HEK293 (cell line): ENCODE measurements around the gene ATP5F1B.

Experiments
- ATF2 ChIP-seq: fragments of 450-650 bp; formaldehyde crosslinking; IDR thresholded peaks from 2 replicates; pipeline ENCODE4 v1.5.1; 2016; ENCODE audit warnings: missing biosample characterization, missing genetic modification characterization, low read depth
- CTCF ChIP-seq: fragments of 450-650 bp; formaldehyde crosslinking; IDR thresholded peaks from 2 replicates; pipeline ENCODE4 v1.5.1; 2016; ENCODE audit warnings: missing biosample characterization, missing genetic modification characterization
- GLIS1 ChIP-seq: fragments of 450-650 bp; formaldehyde crosslinking; IDR thresholded peaks from 2 replicates; pipeline ENCODE4 v1.5.1; 2016; ENCODE audit warnings: missing biosample characterization, missing genetic modification characterization
- HOXD13 ChIP-seq: sonication (generic); formaldehyde crosslinking; IDR thresholded peaks from 2 replicates; pipeline ENCODE4 v1.8.0; 2022; ENCODE audit warnings: missing genetic modification reagents, borderline replicate concordance
- KLF9 ChIP-seq: fragments of 450-650 bp; formaldehyde crosslinking; IDR thresholded peaks from 2 replicates; pipeline ENCODE4 v1.5.1; 2016; ENCODE audit warnings: missing biosample characterization, missing genetic modification characterization, low read depth
- OSR2 ChIP-seq: fragments of 450-650 bp; formaldehyde crosslinking; IDR thresholded peaks from 2 replicates; pipeline ENCODE4 v1.5.1; 2016; ENCODE audit warnings: missing biosample characterization, missing genetic modification characterization
- PBX3 ChIP-seq: sonication (generic); formaldehyde crosslinking; IDR thresholded peaks from 2 replicates; pipeline ENCODE4 v1.8.1; 2022; ENCODE audit warnings: mild to moderate bottlenecking, moderate library complexity, missing genetic modification reagents
- RBAK ChIP-seq: fragments of 450-650 bp; formaldehyde crosslinking; IDR thresholded peaks from 2 replicates; pipeline ENCODE4 v1.5.1; 2016; ENCODE audit warnings: missing biosample characterization, missing genetic modification characterization
- SALL2 ChIP-seq: fragments of 450-650 bp; formaldehyde crosslinking; IDR thresholded peaks from 2 replicates; pipeline ENCODE4 v1.5.0; 2017; ENCODE audit warnings: missing biosample characterization, mild to moderate bottlenecking, missing genetic modification characterization, borderline replicate concordance
- SP7 ChIP-seq: fragments of 450-650 bp; formaldehyde crosslinking; IDR thresholded peaks from 2 replicates; pipeline ENCODE4 v1.5.1; 2016; ENCODE audit warnings: missing biosample characterization, missing genetic modification characterization
- WT1 ChIP-seq: fragments of 450-650 bp; formaldehyde crosslinking; IDR thresholded peaks from 2 replicates; pipeline ENCODE4 v1.5.1; 2016; ENCODE audit warnings: missing biosample characterization, missing genetic modification characterization
- ZFP69B ChIP-seq: fragments of 450-650 bp; formaldehyde crosslinking; IDR thresholded peaks from 2 replicates; pipeline ENCODE4 v1.5.1; 2016; ENCODE audit warnings: missing biosample characterization, missing genetic modification characterization
- ZIC2 ChIP-seq: fragments of 450-650 bp; formaldehyde crosslinking; IDR thresholded peaks from 2 replicates; pipeline ENCODE4 v1.5.1; 2016; ENCODE audit warnings: missing biosample characterization, missing genetic modification characterization
- ZNF157 ChIP-seq: fragments of 450-650 bp; formaldehyde crosslinking; IDR thresholded peaks from 2 replicates; pipeline ENCODE4 v1.5.1; 2016; ENCODE audit warnings: missing biosample characterization, missing genetic modification characterization
- ZNF211 ChIP-seq: fragments of 450-650 bp; formaldehyde crosslinking; IDR thresholded peaks from 2 replicates; pipeline ENCODE4 v1.5.1; 2016; ENCODE audit warnings: low read depth, missing biosample characterization, missing genetic modification characterization
- ZNF214 ChIP-seq: fragments of 450-650 bp; formaldehyde crosslinking; IDR thresholded peaks from 2 replicates; pipeline ENCODE4 v1.5.1; 2017; ENCODE audit warnings: missing biosample characterization, mild to moderate bottlenecking, missing genetic modification characterization, borderline replicate concordance
- ZNF223 ChIP-seq: fragments of 450-650 bp; formaldehyde crosslinking; IDR thresholded peaks from 2 replicates; pipeline ENCODE4 v1.5.1; 2016; ENCODE audit warnings: missing biosample characterization, missing genetic modification characterization
- ZNF324 ChIP-seq: fragments of 450-650 bp; formaldehyde crosslinking; IDR thresholded peaks from 2 replicates; pipeline ENCODE4 v1.5.1; 2016; ENCODE audit warnings: missing biosample characterization, missing genetic modification characterization
- ZNF433 ChIP-seq: fragments of 450-650 bp; formaldehyde crosslinking; IDR thresholded peaks from 2 replicates; pipeline ENCODE4 v1.5.1; 2016; ENCODE audit warnings: missing biosample characterization, missing genetic modification characterization, low read depth
- ZNF48 ChIP-seq: fragments of 450-650 bp; formaldehyde crosslinking; IDR thresholded peaks from 2 replicates; pipeline ENCODE4 v1.5.1; 2016; ENCODE audit warnings: missing biosample characterization, missing genetic modification characterization
- ZNF488 ChIP-seq: fragments of 450-650 bp; formaldehyde crosslinking; IDR thresholded peaks from 2 replicates; pipeline ENCODE4 v1.5.1; 2016; ENCODE audit warnings: missing biosample characterization, missing genetic modification characterization
- ZNF518A ChIP-seq: fragments of 450-650 bp; formaldehyde crosslinking; conservative IDR thresholded peaks from 2 replicates; pipeline ENCODE4 v1.5.1; 2016; ENCODE audit warnings: low read depth, missing biosample characterization, missing genetic modification characterization
- ZNF521 ChIP-seq: fragments of 450-650 bp; formaldehyde crosslinking; IDR thresholded peaks from 2 replicates; pipeline ENCODE4 v1.5.1; 2017; ENCODE audit warnings: missing biosample characterization, mild to moderate bottlenecking, missing genetic modification characterization
- ZNF530 ChIP-seq: fragments of 450-650 bp; formaldehyde crosslinking; IDR thresholded peaks from 2 replicates; pipeline ENCODE4 v1.5.1; 2016; ENCODE audit warnings: low read depth, missing biosample characterization, missing genetic modification characterization
- ZNF843 ChIP-seq: fragments of 450-650 bp; formaldehyde crosslinking; IDR thresholded peaks from 2 replicates; pipeline ENCODE4 v1.5.1; 2016; ENCODE audit warnings: missing biosample characterization, missing genetic modification characterization

The ATP5F1B gene

GRCh38 chr12:56636675-56637540, 8.9 kb downstream of the ATP5F1B start (continued):
- TF ChIP-seq ZNF843 = 0 out of 2 replicates have a peak, but pooled peaks have one; percentile 42
- TF ChIP-seq SALL2 (tag by site-specific recombination) = no peak
- TF ChIP-seq ZFP69B (tag by site-specific recombination) = peak; percentile 57; the same call in 1 of the 2 replicates
- no peak for TF ChIP-seq ZNF521
- TF ChIP-seq ZNF48 = no peak
- no peak for TF ChIP-seq RBAK (tag by site-specific recombination)
- TF ChIP-seq OSR2 = no peak; the same call in 1 of the 2 replicates
- TF ChIP-seq WT1 = peak; percentile 61
- TF ChIP-seq ZNF488 (tag by site-specific recombination) = no peak
- no peak for TF ChIP-seq ZNF530 (tag by site-specific recombination)
- peak; percentile 87 for TF ChIP-seq GLIS1 (tag by site-specific recombination)
- peak; percentile 53 for TF ChIP-seq ZNF324 (tag by site-specific recombination)
- no peak for TF ChIP-seq ZNF223 (tag by site-specific recombination)
- TF ChIP-seq PBX3 = no peak
- TF ChIP-seq ZNF433 (tag by site-specific recombination) = no peak
- peak; percentile 76; the same call in 1 of the 2 replicates for TF ChIP-seq SP7 (tag by site-specific recombination)
- TF ChIP-seq ZNF518A = peak; percentile 29; the same call in 1 of the 2 replicates
- TF ChIP-seq ZNF211 (tag by site-specific recombination) = no peak
- peak; percentile 60; the same call in 1 of the 2 replicates for TF ChIP-seq ZNF214
- TF ChIP-seq KLF9 (tag by site-specific recombination) = no peak; the same call in 1 of the 2 replicates
- peak; percentile 90 for TF ChIP-seq CTCF (tag by site-specific recombination)
- TF ChIP-seq ATF2 (tag by site-specific recombination) = peak; percentile 41
- TF ChIP-seq HOXD13 (CRISPR knock-in tag) = no peak
- peak; percentile 76 for TF ChIP-seq ZIC2
- TF ChIP-seq ZNF157 (tag by site-specific recombination) = no peak
